Endometrial microvascular endothelial cells (primary cell): ENCODE results near the gene DNMT3B. TPM values are rescaled to one million over a fixed set of nuclear protein-coding genes. Genes with fewer than 3 reads are reported as not detected.
"Not testable (repeated sequence)": the region's sequence is repeated elsewhere in the genome, so short reads cannot be mapped to it uniquely, and the experiment has no call there.

Source experiments
- in situ Hi-C: cut with HindIII; loops from 2 replicates; pipeline ENCODE4 v1.10.0; 2017; ENCODE audit warnings: low sequenced_read_pairs, low pct_unique_long_range_greater_than_20kb; ENCODE audit errors: inconsistent ontology term
- total RNA-seq: library from RNA; depleted of rRNA; stranded (reverse); fragments of >200 nt; gene quantifications from one replicate; pipeline ENCODE4 v1.2.3, GENCODE V29; 2015; ENCODE audit errors: inconsistent ontology term

The DNMT3B gene
- total RNA-seq, result 8.7 TPM

- in situ Hi-C loops, result no loop called here
Measured at GRCh38 chr20:32761831-32762753, at the start of gene DNMT3B. DNMT3B (plus strand) TSS chr20:32762385; CDS start chr20:32780324, 17,939 bp downstream.

- in situ Hi-C loops, result no loop called here
Measured at GRCh38 chr20:32718749-32719348, 43.3 kb upstream of the DNMT3B start.

- in situ Hi-C loops, result no loop called here
Measured at GRCh38 chr20:32727683-32728082, 34.5 kb upstream of the DNMT3B start.

GRCh38 chr20:32728435-32728834, 33.8 kb upstream of the DNMT3B start:
- in situ Hi-C loops, result not testable (repeated sequence)

- in situ Hi-C loops, result not testable (repeated sequence)
Measured at GRCh38 chr20:32729334-32729733, 32.9 kb upstream of the DNMT3B start.

GRCh38 chr20:32731882-32732266, 30.3 kb upstream of the DNMT3B start:
- in situ Hi-C loops, result no loop called here

- in situ Hi-C loops, result no loop called here
Measured at GRCh38 chr20:32737371-32738223, 24.6 kb upstream of the DNMT3B start.

GRCh38 chr20:32741151-32741550, 21.0 kb upstream of the DNMT3B start:
- in situ Hi-C loops, result no loop called here

GRCh38 chr20:32742322-32743236, 19.6 kb upstream of the DNMT3B start:
- in situ Hi-C loops, result no loop called here

- in situ Hi-C loops, result no loop called here
Measured at GRCh38 chr20:32743237-32744112, 18.7 kb upstream of the DNMT3B start, which contains the start of gene COMMD7. COMMD7 (minus strand) TSS chr20:32743467; CDS start chr20:32743391, 76 bp downstream.

GRCh38 chr20:32749914-32750637, 12.1 kb upstream of the DNMT3B start:
- in situ Hi-C loops, result no loop called here

- in situ Hi-C loops, result no loop called here
Measured at GRCh38 chr20:32751293-32751692, 10.9 kb upstream of the DNMT3B start.

GRCh38 chr20:32751702-32752457, 10.3 kb upstream of the DNMT3B start:
- in situ Hi-C loops, result no loop called here

- in situ Hi-C loops, result no loop called here
Measured at GRCh38 chr20:32752458-32753250, 9.5 kb upstream of the DNMT3B start.

GRCh38 chr20:32753731-32754130, 8.5 kb upstream of the DNMT3B start:
- in situ Hi-C loops, result no loop called here
